ENCODE data around the gene SH3RF3. TPM values are rescaled to one million over a fixed set of nuclear protein-coding genes. Genes with fewer than 3 reads are reported as not detected.

Gene SH3RF3
- total and polyA plus RNA-seq, 10 of the 15 experiments (the other 5 are each of a cell fraction or from before 2014, with no cell fraction given) = 0.08 to 8.8 (median 2.3) TPM

DNA sequence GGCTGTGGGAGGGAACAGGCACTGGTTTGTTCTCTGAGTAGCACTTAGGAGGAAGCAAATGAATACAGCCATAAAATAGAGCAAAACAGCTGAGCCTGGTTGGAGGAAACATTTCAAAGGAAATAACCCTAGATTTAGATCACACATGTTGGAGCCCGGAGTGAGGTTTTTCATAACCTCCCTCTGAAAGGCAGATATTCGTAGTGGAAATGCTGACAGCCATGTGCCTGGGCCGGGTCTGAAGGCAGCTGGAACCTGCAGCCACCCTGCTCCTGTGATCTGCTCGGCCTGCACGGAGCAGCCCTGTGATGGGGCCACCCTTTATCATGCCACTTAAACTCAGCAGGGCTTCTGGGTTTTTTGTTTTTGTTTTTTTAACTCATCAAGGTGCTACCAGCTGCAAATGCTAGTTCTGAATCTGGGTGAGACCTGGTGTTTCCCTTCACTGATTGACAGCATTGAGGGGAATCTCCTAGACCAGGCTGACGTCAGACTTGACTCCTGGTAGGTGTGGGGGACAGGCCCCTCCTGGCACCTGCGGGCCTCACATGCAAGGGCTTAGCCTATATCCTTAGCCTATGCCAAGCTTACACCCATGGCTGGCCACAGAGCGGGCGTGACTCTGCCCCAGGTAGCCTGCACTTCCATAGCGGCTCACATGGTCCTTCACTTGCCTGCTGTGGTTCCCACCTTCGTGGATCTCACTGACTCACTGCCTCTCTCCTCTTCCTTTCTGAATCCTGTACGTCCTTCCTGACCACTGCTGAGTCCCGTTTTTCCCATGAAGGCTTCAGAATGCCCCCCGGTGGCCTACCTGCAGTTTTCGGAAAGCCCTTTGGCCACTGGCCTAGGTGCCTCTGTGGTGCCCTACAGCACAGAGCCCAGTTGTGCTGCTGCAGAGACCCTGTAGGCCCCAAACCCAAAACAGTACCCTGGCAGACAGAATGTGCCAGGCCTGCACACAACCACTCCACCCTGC is 267.5 kb downstream of the SH3RF3 start (continued):
- TF ChIP-seq, protein P1, sequence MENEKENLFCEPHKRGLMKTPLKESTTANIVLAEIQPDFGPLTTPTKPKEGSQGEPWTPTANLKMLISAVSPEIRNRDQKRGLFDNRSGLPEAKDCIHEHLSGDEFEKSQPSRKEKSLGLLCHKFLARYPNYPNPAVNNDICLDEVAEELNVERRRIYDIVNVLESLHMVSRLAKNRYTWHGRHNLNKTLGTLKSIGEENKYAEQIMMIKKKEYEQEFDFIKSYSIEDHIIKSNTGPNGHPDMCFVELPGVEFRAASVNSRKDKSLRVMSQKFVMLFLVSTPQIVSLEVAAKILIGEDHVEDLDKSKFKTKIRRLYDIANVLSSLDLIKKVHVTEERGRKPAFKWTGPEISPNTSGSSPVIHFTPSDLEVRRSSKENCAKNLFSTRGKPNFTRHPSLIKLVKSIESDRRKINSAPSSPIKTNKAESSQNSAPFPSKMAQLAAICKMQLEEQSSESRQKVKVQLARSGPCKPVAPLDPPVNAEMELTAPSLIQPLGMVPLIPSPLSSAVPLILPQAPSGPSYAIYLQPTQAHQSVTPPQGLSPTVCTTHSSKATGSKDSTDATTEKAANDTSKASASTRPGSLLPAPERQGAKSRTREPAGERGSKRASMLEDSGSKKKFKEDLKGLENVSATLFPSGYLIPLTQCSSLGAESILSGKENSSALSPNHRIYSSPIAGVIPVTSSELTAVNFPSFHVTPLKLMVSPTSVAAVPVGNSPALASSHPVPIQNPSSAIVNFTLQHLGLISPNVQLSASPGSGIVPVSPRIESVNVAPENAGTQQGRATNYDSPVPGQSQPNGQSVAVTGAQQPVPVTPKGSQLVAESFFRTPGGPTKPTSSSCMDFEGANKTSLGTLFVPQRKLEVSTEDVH (IDR thresholded peaks at IDR 0.05; ENCODE audit: low read depth, partially characterized antibody) = no peak
- TF ChIP-seq IKZF1 (conservative IDR thresholded peaks at IDR 0.05) (no peak), ZSCAN29 (IDR thresholded peaks at IDR 0.05) (no peak), BHLHE40 (IDR thresholded peaks at IDR 0.05; ENCODE audit: borderline replicate concordance in 1 of 2, low read depth in 2 of 2, low read length in 1 of 2) (peak in 1 of 2 experiments; percentile 58; a peak in 2 of 4 replicates)

DNA sequence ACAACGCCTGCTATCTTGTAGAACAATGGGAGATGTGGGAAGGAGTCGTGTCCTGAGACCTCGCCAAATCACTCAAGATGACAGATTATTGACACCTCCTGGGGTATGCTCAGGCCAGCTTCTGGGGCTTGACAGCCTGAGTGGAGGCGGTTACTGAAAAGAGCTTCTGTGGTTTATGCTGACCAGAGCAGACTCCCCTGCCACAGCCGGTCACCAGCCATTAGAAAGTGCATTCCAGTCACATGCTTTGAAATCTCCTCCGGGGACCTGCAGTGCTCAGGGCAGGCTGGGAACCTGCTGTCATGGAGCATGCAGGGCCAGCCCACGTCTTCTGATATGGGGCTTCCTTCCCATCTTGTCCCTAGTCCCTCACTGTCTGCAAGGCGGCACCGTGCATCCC is 268.9 kb downstream of the SH3RF3 start:
- no peak for DNase-seq (ENCODE audit: low read depth, low spot score)
- no peak overlapping the region for H3K9ac ChIP-seq (ENCODE audit: control insufficient read depth, insufficient read depth, low read length)
- POLR2A ChIA-PET = no interaction called here
- no peak overlapping the region for H3K27ac ChIP-seq (ENCODE audit: control insufficient read depth, insufficient read depth)
- SMC1A ChIA-PET (ENCODE audit: uncharacterized antibody, unreplicated experiment) = no interaction called here
- 38% methylated on average over 9 of the region's 9 CpGs for WGBS (ENCODE audit: insufficient coverage, insufficient replicate concordance, low lambda C conversion rate, missing lambda C conversion rate)
- no peaks in the 10 kb centered on the region for H3K36me3 ChIP-seq (ENCODE audit: control insufficient read depth in 2 of 2, insufficient read depth in 2 of 2, low read length in 1 of 2)
- H3K9me3 ChIP-seq (replicated peaks; ENCODE audit: control insufficient read depth, insufficient read depth, low read length) = no peaks in the 10 kb centered on the region
- RAD21 ChIA-PET (ENCODE audit: unreplicated experiment) = no interaction called here
- no peak overlapping the region for H3K4me3 ChIP-seq
- H3K4me2 ChIP-seq (ENCODE audit: control insufficient read depth, insufficient read depth) = no peak overlapping the region
- in situ Hi-C loops (cut with MboI) = no loop called here
- no peak overlapping the region for H2AFZ ChIP-seq (ENCODE audit: control insufficient read depth, low read depth, low read length)
- H4K20me1 ChIP-seq (ENCODE audit: control insufficient read depth, insufficient read depth) = no peaks in the 10 kb centered on the region
- BruUV-seq (replicated peaks) = no TSS peak
- TF ChIP-seq HDAC6 (IDR thresholded peaks at IDR 0.05; ENCODE audit: unreplicated experiment) (no peak), NR2C1 (IDR thresholded peaks at IDR 0.05) (no peak), ETV6 (conservative IDR thresholded peaks at IDR 0.05 in 1 of 2, IDR thresholded peaks at IDR 0.05 in 1 of 2; ENCODE audit: borderline replicate concordance in 1 of 2, low read depth in 1 of 2) (no peak), IKZF2 (IDR thresholded peaks at IDR 0.05) (no peak), YY1 (IDR thresholded peaks at IDR 0.05; ENCODE audit: low read depth, low read length) (no peak), ZNF274 (IDR thresholded peaks at IDR 0.05; ENCODE audit: insufficient read depth, insufficient read length) (no peak), HDAC2 (IDR thresholded peaks at IDR 0.05) (no peak), ATF7 (IDR thresholded peaks at IDR 0.05; ENCODE audit: low read depth) (no peak)
- CTCF ChIA-PET = no interaction called here
- no peaks in the 10 kb centered on the region for H3K27me3 ChIP-seq (replicated peaks in 1 of 2; ENCODE audit: control insufficient read depth in 2 of 2, insufficient read depth in 2 of 2, low read length in 1 of 2)
- no peak for ATAC-seq
- FAIRE-seq = no peak
- intact Hi-C loops (cut with micrococcal nuclease; ENCODE audit: unreplicated experiment) = loop anchor here (2.0 to 5.0 kb wide), 3 partner anchors 55 to 271 kb away; partner anchors contain the start of gene SH3RF3
- H3K79me2 ChIP-seq (ENCODE audit: control insufficient read depth, insufficient read depth, low read length) = no peaks in the 10 kb centered on the region
- no peaks in the 10 kb centered on the region; the same call in none of the 2 replicates for H3K4me1 ChIP-seq (ENCODE audit: control insufficient read depth, insufficient read depth, low read length)

Data from GM12878 (cell line).